NCI-H446 treated with DMSO at 0.1 percent for 48 hours (cell line): ENCODE results near the gene DLG2.
"Not testable (repeated sequence)": the region's sequence is repeated elsewhere in the genome, so short reads cannot be mapped to it uniquely, and the experiment has no call there.

Experiments used
- DNase-seq: peaks from one replicate; lab custom pipeline; 2025; lab: John Stamatoyannopoulos, UW

DLG2 gene

GRCh38 chr11:85444479-85444878, 182.7 kb downstream of the DLG2 start:
- no peak for DNase-seq

DNA sequence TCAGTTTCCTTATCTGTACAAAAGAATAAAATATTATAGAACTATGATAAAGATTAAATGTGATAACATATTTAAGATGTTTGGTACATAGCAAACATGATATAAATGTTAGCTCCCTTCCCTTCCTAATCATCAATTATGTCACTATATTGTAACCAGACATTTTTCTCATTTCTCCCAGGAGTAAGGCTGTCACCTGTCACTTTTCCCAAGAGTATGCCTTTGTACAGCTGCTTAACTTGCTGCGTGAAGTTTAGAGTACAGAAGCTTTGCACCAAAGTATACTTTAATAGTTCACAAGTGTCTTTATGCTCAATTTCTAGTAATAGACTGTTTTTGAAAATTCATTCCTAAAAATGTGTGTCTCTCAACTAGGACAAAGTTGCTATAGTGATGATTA, 186.9 kb downstream of the DLG2 start:
- no peak for DNase-seq

DNA sequence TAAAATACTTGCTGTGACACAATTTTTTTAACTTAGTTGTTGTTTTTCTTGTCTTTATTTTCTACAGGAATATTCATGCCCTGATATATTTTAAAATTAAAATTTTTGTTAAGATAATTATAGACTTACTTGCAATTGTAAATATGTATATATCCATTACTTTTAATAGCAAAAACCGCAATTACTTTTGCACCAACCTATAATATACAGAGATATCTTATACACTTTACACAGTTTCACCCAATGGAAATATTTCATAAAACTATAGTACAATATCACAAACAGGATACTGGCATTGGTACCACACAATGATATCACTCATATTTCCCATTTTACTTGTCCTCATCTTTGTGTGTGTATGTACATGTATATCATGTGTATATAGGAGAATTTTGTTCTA, 188.8 kb downstream of the DLG2 start:
- DNase-seq, result no peak

DNA sequence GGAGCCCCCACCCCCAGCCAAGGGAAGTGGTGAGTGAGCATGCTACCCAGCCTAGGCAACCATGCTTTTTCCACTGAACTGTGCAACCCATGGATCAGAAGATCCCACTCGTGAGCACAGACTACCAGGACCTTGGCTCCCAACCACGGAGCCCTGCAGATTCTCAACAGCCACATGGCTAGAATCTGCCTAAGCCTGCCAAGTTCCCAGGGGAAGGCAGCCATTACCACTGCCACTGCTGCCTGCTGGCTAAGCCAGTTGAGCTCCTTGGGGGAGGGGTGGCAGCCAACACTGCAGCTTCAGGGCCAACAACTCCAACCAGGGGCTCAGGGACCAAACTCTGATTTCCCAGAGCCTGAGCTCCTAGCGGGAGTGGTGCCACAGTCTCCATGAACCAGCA, 195.8 kb downstream of the DLG2 start:
- no peak for DNase-seq

DNA sequence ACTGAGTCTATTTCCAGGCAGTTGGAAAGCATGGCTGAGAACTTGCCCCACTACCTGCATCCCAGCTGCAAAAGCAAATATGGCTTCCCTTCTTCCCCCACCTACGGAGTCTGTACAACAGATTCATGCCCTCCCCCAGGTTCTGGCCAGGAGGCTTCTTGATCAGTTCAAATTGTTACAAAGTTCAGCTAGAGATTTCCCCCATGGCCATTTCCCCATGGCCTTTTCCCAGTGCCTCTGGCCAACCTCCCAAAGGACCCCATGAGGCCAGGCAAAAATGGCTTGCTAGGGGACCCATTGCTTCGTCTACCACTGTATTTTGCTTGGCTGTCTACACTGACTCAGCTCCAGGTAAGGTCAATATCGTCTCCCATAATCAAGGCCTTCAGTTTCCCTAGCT, 203.3 kb downstream of the DLG2 start:
- no peak for DNase-seq

DNA sequence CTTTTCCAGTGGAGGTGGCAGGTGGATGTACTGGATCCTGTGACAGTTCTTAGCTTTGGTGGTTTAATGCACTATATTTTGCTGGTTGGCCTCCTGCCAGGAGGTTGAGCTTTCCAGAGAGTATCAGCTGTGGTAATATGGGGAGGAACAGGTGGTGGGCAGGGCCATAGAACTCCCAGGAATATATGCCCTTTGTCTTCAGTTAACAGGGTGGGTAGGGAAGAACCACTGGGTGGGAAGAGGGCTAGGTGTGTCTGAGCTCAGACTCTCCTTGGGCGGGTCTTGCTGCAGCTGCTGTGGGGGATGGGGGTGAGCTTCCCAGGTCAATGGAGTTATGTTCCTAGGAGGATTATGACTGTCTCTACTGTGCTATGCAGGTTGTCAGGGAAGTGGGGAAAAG, 203.8 kb downstream of the DLG2 start:
- no peak for DNase-seq

GRCh38 chr11:85414175-85414574, 213.0 kb downstream of the DLG2 start:
- DNase-seq, result no peak

- DNase-seq, result no peak
These were observed 219.5 kb downstream of the DLG2 start for GRCh38 chr11:85407648-85408047.

DNA sequence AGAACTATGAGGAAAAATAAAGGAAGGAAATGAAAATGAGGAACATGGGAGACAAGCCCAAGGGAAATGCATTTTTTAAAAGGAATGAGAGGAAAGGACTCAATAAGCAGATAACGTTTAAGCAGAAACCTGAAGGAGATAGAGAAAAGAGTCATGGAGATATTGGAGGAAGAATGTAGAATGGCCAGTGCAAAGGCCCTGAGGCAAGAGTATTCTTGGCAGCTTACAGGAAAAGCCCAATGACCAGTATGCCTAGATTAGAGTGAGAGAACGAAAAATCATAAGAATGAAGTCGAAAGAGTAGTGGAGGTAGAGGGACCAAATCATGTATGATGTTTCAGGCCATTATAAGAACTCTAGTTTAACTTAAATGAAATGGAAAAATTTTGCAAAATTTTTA, 220.3 kb downstream of the DLG2 start:
- DNase-seq, result no peak

- DNase-seq, result no peak
These were observed 220.8 kb downstream of the DLG2 start for GRCh38 chr11:85406316-85406715.

GRCh38 chr11:85395515-85396055, 231.6 kb downstream of the DLG2 start:
- not testable (repeated sequence) for DNase-seq

DNA sequence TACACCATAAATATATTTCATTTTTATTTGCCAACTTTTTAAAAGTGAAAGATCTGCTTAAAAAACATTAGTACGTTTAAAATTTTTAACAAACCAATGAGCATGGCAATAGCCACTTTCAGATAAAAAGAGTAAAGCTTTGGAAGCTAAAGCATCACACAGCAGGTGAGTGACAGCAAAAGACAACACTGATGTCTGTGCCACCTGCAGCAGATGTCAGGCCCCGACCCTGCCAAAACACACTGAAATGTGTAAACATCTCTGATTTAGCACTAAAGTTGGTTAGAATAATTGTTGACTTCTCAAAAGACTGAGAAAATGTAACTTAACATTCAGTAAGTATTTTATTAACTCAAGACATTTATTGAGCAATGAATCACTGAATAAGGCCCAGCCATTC, 232.9 kb downstream of the DLG2 start:
- no peak for DNase-seq

GRCh38 chr11:85391141-85391540, 236.0 kb downstream of the DLG2 start:
- DNase-seq, result no peak

- no peak for DNase-seq
These were observed 241.6 kb downstream of the DLG2 start for GRCh38 chr11:85385547-85385946.

DNA sequence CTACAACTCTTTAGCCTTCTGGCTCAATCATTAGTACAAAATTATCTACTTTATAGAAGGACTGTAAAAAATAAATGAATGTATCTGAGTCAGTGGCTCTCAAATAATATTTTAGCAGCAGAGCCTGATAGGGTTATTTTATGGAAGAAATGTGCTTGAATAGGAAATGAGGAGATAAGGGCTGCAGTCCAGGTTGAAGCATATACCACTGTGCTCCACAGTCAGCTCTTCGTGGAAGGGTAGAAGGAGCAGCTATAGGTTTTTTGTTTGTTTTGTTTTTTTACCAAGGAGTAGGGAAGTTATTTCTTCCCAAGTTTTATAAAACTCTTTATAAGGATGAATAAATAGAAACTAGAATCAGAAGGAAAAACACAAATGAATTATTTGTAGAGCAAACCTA, 242.0 kb downstream of the DLG2 start:
- no peak for DNase-seq

- DNase-seq, result no peak
These were observed 248.1 kb downstream of the DLG2 start for GRCh38 chr11:85379066-85379465.

- DNase-seq, result no peak
These were observed 249.2 kb downstream of the DLG2 start for GRCh38 chr11:85377901-85378300.

- no peak for DNase-seq
These were observed 267.3 kb downstream of the DLG2 start for GRCh38 chr11:85359859-85360258.

- no peak for DNase-seq
These were observed 271.2 kb downstream of the DLG2 start for GRCh38 chr11:85355921-85356320.

DNA sequence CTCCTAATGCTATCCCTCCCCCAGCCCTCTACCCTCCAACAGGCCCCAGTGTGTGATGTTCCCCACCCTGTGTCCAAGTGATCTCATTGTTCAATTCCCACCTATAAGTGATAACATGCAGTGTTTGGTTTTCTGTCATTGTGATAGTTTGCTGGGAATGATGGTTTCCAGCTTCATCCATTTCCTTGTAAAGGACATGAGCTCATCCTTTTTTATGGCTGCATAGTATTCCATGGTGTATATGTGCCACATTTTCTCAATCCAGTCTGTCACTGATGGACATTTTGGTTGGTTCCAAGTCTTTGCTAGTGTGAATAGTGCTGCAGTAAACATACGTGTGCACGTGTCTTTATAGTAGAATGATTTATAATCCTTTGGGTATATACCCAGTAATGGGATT, 277.6 kb downstream of the DLG2 start:
- not testable (repeated sequence) for DNase-seq

DNA sequence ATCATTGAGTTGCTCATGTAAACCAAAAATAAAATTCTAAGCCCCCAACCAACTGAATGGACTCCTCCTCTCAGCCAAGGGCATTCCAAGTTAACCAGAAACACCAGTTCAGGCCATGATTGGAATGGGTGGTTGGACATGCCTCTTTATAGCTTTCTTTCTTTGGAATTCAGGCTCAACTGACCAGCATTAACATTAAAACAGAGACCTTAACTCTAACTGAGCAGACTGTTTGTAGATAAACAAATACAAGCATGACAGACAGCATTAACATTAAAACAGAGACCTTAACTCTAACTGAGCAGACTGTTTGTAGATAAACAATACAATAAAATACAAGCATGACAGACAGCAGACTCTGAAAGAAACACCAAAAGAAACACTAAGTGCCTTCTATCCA, 278.2 kb downstream of the DLG2 start:
- no peak for DNase-seq

GRCh38 chr11:85347291-85347690, 279.9 kb downstream of the DLG2 start:
- no peak for DNase-seq

DNA sequence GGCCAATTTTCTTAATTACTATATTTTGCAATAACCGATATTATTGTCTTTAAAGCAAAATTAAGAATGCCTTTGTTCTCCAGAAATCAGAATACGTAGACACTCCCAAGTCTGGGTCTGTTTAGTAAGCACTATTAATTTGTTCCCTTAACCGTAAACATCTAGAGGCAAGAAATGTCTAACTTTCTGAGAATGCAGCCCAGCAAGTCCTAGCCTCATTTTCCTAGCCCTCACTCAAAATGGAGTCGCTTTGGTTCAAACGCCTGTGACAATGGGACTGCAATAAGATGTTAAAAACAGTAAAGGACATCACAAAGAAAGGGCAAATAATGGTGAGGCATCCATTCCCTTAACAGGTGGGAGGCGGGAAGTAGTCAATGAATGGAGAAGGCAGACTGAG, 280.7 kb downstream of the DLG2 start:
- DNase-seq, result no peak

GRCh38 chr11:85340846-85341245, 286.3 kb downstream of the DLG2 start:
- not testable (repeated sequence) for DNase-seq

DNA sequence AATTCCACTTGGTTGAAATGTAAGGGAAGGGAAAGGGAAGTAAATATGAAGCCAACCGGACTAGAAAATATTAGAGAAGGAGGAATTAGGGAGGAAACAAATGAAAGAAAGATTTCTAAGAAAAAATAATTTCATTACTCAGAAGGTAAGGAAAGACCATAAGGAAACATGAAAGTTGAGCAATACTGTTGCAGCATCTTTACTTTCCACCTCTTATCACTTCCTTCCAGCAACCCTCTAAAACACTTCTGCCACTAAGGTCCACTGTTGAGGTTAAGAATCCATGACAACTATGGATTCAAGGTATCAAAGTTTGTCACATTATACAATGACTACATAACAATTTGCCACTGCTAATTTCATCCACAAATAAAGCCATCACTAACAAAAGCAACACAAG, 308.6 kb downstream of the DLG2 start:
- DNase-seq, result no peak
